HepG2 (cell line): ENCODE results near the gene CPED1. TPM values are rescaled to one million over a fixed set of nuclear protein-coding genes. Genes with fewer than 3 reads are reported as not detected.

Experiments used
- ATAC-seq: fragments of 200-7000 bp; cut with Tn5 transposase; 3 replicates; pipeline ENCODE4 v1.9.1; 2020; ENCODE audit warnings: mild to moderate bottlenecking, moderate library complexity
- BruUV-seq: library from RNA; stranded (reverse); fragments of 400-500 nt; replicated peaks from 2 replicates; lab custom pipeline; 2021; lab: Mats Ljungman, UMichigan
- CTCF ChIA-PET: fragments of 300-600 bp; formaldehyde crosslinking; extraction: SDS; loops from one replicate; lab custom pipeline; 2021; ENCODE audit warnings: low total read pairs, inconsistent platforms, low intra/inter-chr PET ratio; lab: Yijun Ruan, JAX
- POLR2A ChIA-PET: fragments of 350-600 bp; sonication (Branson Sonifier 250); formaldehyde crosslinking; loops from one replicate; lab custom pipeline; 2020; ENCODE audit warnings: antibody characterized with exemption, inconsistent platforms; lab: Yijun Ruan, JAX
- DNase-seq: peaks from one replicate; pipeline ENCODE4 v3.0.0-alpha.2; 2015; ENCODE audit warnings: low spot score
- FAIRE-seq: peaks from 3 replicates; lab custom pipeline; 2011; peaks lifted over from hg19 to GRCh38; lab: Jason Lieb, UNC
- H2AFZ ChIP-seq: one replicate; pipeline ENCODE4 v1.6.1; 2011; ENCODE audit warnings: low read length, inconsistent platforms
- H3K27ac ChIP-seq: fragments of 300-600 bp; 3 replicates; pipeline ENCODE4 v1.8.0; 2011; ENCODE audit warnings: mixed run types, mild to moderate bottlenecking, mixed read lengths, low read length, inconsistent platforms; ENCODE audit not compliant: insufficient read depth; ENCODE audit errors: extremely low read length
- H3K27me3 ChIP-seq, 2 experiments: fragments of 200-600 bp in 1 of 2; 2 replicates in 1 of 2; 3 replicates in 1 of 2; pipeline versions ENCODE4 v1.6.0 to v1.8.0; 2011; ENCODE audit warnings: low read length in 2 of 2, mild to moderate bottlenecking in 2 of 2, moderate library complexity in 2 of 2, inconsistent platforms in 1 of 2; ENCODE audit not compliant: insufficient read depth in 2 of 2, control insufficient read depth in 1 of 2
- H3K36me3 ChIP-seq, 2 experiments: fragments of 200-600 bp in 1 of 2; replicated peaks in 1 of 2; 2 replicates in 1 of 2; 3 replicates in 1 of 2; pipeline versions ENCODE4 v1.5.1 to v1.8.0; 2011; ENCODE audit warnings: low read length in 2 of 2, inconsistent platforms in 1 of 2; ENCODE audit not compliant: insufficient read depth in 2 of 2, control insufficient read depth in 1 of 2
- H3K4me1 ChIP-seq: 2 replicates; pipeline ENCODE4 v1.5.1; 2012; ENCODE audit warnings: low read length, inconsistent platforms; ENCODE audit not compliant: insufficient read depth
- H3K4me2 ChIP-seq: 2 replicates; pipeline ENCODE4 v1.6.0; 2011; ENCODE audit warnings: low read depth, low read length, inconsistent platforms
- H3K4me3 ChIP-seq, 3 experiments: fragments of 200-600 bp in 1 of 3; sonication (generic), shearing (Covaris generic) in 1 of 3; replicated peaks in 1 of 3; 2 replicates each; pipeline ENCODE4 v1.5.1; 2011 to 2016; ENCODE audit warnings: low read length in 3 of 3, inconsistent platforms in 2 of 3, low read depth in 2 of 3, mild to moderate bottlenecking in 2 of 3, control low read depth in 1 of 3, mixed read lengths in 1 of 3; ENCODE audit not compliant: insufficient read depth in 1 of 3
- H3K79me2 ChIP-seq: one replicate; pipeline ENCODE4 v1.6.1; 2011; ENCODE audit warnings: low read length, inconsistent platforms; ENCODE audit not compliant: insufficient read depth
- H3K9ac ChIP-seq: 2 replicates; pipeline ENCODE4 v1.6.0; 2011; ENCODE audit warnings: mild to moderate bottlenecking, low read depth, low read length, inconsistent platforms; ENCODE audit not compliant: insufficient read depth
- H3K9me3 ChIP-seq: 2 replicates; pipeline ENCODE4 v1.5.1; 2012; ENCODE audit warnings: mild to moderate bottlenecking, low read length
- H4K20me1 ChIP-seq: 2 replicates; pipeline ENCODE4 v1.6.0; 2011; ENCODE audit warnings: inconsistent platforms, mild to moderate bottlenecking, low read length, moderate library complexity; ENCODE audit not compliant: insufficient read depth
- MEF2D ChIP-seq: sonication (generic); formaldehyde crosslinking; IDR thresholded peaks from 2 replicates; pipeline ENCODE4 v1.5.1; 2020; ENCODE audit warnings: mild to moderate bottlenecking, missing genetic modification reagents
- YEATS2 ChIP-seq: sonication (generic); formaldehyde crosslinking; IDR thresholded peaks from 2 replicates; pipeline ENCODE4 v1.4.0; 2020; ENCODE audit warnings: missing genetic modification reagents, borderline replicate concordance
- ZFP41 ChIP-seq: sonication (generic); formaldehyde crosslinking; IDR thresholded peaks from 2 replicates; pipeline ENCODE4 v1.4.0; 2020; ENCODE audit warnings: mild to moderate bottlenecking, missing genetic modification reagents, borderline replicate concordance
- ZNF383 ChIP-seq: sonication (generic); formaldehyde crosslinking; IDR thresholded peaks from 2 replicates; pipeline ENCODE4 v1.4.0; 2020; ENCODE audit warnings: missing genetic modification reagents, mild to moderate bottlenecking, borderline replicate concordance
- WGBS: methylation state at CpG from one replicate; pipeline ENCODE4 v1.1.6; 2017; ENCODE audit warnings: low lambda C conversion rate; 5-methylcytosine and 5-hydroxymethylcytosine counted together
- in situ Hi-C: cut with HindIII; loops from 2 replicates; pipeline ENCODE4 v1.10.0; 2017; ENCODE audit warnings: low pct_unique_long_range_greater_than_20kb; ENCODE audit not compliant: extremely low pct_ligation_motif_present
- intact Hi-C: fragments of 100-400 bp; cut with micrococcal nuclease; formaldehyde crosslinking; loops from one replicate; pipeline ENCODE4 v1.10.0; 2022; ENCODE audit not compliant: unreplicated experiment
- polyA plus RNA-seq, 8 experiments: library from polyadenylated mRNA; depleted of rRNA in 3 of 8; stranded (reverse) in 7 of 8; unstranded in 1 of 8; fragments of >200 nt; fragmentation: Illumina TruSeq in 4 of 8; extraction: Trizol in 4 of 8; gene quantifications; 2 replicates each; pipeline versions ENCODE4 v1.2.1 to v1.2.3, GENCODE V29; 2011 to 2016; ENCODE audit warnings: low read depth in 4 of 8, missing spikeins in 1 of 8, mixed read lengths in 1 of 8; ENCODE audit not compliant: insufficient read depth in 1 of 8
- total RNA-seq, 5 experiments: library from RNA; depleted of rRNA; stranded (reverse); fragments of >200 nt; fragmentation: Illumina TruSeq; extraction: Trizol; gene quantifications; 2 replicates each; pipeline ENCODE4 v1.2.3, GENCODE V29; 2016; ENCODE audit warnings: low read depth in 1 of 5
- TF ChIP-seq, protein P1 (sequence below): sonication (generic); formaldehyde crosslinking; IDR thresholded peaks from 2 replicates; pipeline ENCODE4 v1.4.0; 2020; ENCODE audit warnings: mild to moderate bottlenecking, missing genetic modification reagents, borderline replicate concordance
- TF ChIP-seq, protein P2 (sequence below): sonication (generic); formaldehyde crosslinking; IDR thresholded peaks from 2 replicates; pipeline ENCODE4 v1.4.0; 2020; ENCODE audit warnings: missing genetic modification reagents, borderline replicate concordance
- TF ChIP-seq, protein P3 (sequence below): sonication (generic); formaldehyde crosslinking; IDR thresholded peaks from 2 replicates; pipeline ENCODE4 v1.8.1; 2023; ENCODE audit warnings: missing genetic modification reagents, mild to moderate bottlenecking, borderline replicate concordance
- TF ChIP-seq, protein P4 (sequence below): fragments of 450-650 bp; IDR thresholded peaks from 2 replicates; pipeline ENCODE4 v1.6.1; 2016
- TF ChIP-seq, protein P5 (sequence below): sonication (generic); formaldehyde crosslinking; IDR thresholded peaks from 2 replicates; pipeline ENCODE4 v1.5.0; 2020; ENCODE audit warnings: missing genetic modification reagents, mild to moderate bottlenecking, borderline replicate concordance

The CPED1 gene
- total and polyA plus RNA-seq, 2 of the 13 experiments (the other 11 are each of a cell fraction or from before 2014, with no cell fraction given): 11.5 to 27.0 TPM

DNA sequence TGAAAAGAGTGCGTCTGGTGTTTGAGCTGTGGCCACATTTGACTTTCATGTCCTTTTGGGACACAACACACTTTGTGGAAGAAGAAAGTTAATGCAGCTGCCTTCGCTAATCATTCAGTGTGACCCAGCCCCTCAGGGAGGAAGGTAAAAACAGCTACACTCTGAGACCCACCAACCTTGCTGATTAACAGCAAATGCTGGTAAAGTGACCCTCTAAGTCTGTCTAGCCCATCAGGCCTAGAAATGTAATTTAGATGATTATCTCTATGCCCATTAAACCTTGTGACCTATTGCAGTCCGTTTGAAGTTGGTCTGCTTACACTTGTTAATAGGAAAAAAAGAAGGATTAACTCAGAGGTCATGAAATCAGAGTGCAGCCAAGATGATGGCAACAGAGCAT lies 178.4 kb downstream of the CPED1 start (continued):
- TF ChIP-seq, protein P1, sequence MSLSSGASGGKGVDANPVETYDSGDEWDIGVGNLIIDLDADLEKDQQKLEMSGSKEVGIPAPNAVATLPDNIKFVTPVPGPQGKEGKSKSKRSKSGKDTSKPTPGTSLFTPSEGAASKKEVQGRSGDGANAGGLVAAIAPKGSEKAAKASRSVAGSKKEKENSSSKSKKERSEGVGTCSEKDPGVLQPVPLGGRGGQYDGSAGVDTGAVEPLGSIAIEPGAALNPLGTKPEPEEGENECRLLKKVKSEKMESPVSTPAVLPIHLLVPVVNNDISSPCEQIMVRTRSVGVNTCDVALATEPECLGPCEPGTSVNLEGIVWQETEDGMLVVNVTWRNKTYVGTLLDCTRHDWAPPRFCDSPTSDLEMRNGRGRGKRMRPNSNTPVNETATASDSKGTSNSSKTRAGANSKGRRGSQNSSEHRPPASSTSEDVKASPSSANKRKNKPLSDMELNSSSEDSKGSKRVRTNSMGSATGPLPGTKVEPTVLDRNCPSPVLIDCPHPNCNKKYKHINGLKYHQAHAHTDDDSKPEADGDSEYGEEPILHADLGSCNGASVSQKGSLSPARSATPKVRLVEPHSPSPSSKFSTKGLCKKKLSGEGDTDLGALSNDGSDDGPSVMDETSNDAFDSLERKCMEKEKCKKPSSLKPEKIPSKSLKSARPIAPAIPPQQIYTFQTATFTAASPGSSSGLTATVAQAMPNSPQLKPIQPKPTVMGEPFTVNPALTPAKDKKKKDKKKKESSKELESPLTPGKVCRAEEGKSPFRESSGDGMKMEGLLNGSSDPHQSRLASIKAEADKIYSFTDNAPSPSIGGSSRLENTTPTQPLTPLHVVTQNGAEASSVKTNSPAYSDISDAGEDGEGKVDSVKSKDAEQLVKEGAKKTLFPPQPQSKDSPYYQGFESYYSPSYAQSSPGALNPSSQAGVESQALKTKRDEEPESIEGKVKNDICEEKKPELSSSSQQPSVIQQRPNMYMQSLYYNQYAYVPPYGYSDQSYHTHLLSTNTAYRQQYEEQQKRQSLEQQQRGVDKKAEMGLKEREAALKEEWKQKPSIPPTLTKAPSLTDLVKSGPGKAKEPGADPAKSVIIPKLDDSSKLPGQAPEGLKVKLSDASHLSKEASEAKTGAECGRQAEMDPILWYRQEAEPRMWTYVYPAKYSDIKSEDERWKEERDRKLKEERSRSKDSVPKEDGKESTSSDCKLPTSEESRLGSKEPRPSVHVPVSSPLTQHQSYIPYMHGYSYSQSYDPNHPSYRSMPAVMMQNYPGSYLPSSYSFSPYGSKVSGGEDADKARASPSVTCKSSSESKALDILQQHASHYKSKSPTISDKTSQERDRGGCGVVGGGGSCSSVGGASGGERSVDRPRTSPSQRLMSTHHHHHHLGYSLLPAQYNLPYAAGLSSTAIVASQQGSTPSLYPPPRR: no peak
- TF ChIP-seq MEF2D (CRISPR knock-in tag): no peak

DNA sequence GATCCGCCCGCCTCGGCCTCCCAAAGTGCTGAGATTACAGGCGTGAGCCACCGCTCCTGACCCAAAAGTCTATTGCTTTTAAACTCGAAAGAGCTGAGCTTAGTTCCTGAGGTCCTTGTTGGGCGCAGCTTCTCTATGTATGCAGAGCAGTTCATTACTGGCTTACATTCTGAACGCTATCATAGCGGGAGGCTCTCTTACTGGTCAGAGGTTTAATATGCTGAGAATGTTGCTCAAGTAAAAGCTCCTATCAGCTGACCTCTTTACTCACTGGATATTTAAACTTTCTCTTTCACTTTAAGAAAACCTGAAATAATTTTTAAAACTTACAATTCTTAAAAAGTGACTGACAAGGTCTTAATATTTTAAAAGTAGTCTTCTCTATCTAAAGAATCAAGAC lies 179.5 kb downstream of the CPED1 start:
- Histone ChIP-seq H3K27me3 (no peaks in the 10 kb centered on the region), H3K79me2 (no peaks in the 10 kb centered on the region), H4K20me1 (no peaks in the 10 kb centered on the region), H3K9ac (no peak overlapping the region), H3K36me3 (no peaks in the 10 kb centered on the region), H3K27ac (no peak overlapping the region), H3K9me3 (no peaks in the 10 kb centered on the region), H3K4me3 (no peak overlapping the region), H3K4me2 (no peak overlapping the region), H3K4me1 (no peaks in the 10 kb centered on the region), H2AFZ (no peak overlapping the region)
- no TSS peak for BruUV-seq
- WGBS: 86% methylated on average over 9 of the region's 9 CpGs
- in situ Hi-C loops: no loop called here
- FAIRE-seq: no peak
- ChIA-PET CTCF (no interaction called here), POLR2A (no interaction called here)
- intact Hi-C loops: no loop called here
- no peak for DNase-seq
- ATAC-seq: no peak
- TF ChIP-seq, protein P2, sequence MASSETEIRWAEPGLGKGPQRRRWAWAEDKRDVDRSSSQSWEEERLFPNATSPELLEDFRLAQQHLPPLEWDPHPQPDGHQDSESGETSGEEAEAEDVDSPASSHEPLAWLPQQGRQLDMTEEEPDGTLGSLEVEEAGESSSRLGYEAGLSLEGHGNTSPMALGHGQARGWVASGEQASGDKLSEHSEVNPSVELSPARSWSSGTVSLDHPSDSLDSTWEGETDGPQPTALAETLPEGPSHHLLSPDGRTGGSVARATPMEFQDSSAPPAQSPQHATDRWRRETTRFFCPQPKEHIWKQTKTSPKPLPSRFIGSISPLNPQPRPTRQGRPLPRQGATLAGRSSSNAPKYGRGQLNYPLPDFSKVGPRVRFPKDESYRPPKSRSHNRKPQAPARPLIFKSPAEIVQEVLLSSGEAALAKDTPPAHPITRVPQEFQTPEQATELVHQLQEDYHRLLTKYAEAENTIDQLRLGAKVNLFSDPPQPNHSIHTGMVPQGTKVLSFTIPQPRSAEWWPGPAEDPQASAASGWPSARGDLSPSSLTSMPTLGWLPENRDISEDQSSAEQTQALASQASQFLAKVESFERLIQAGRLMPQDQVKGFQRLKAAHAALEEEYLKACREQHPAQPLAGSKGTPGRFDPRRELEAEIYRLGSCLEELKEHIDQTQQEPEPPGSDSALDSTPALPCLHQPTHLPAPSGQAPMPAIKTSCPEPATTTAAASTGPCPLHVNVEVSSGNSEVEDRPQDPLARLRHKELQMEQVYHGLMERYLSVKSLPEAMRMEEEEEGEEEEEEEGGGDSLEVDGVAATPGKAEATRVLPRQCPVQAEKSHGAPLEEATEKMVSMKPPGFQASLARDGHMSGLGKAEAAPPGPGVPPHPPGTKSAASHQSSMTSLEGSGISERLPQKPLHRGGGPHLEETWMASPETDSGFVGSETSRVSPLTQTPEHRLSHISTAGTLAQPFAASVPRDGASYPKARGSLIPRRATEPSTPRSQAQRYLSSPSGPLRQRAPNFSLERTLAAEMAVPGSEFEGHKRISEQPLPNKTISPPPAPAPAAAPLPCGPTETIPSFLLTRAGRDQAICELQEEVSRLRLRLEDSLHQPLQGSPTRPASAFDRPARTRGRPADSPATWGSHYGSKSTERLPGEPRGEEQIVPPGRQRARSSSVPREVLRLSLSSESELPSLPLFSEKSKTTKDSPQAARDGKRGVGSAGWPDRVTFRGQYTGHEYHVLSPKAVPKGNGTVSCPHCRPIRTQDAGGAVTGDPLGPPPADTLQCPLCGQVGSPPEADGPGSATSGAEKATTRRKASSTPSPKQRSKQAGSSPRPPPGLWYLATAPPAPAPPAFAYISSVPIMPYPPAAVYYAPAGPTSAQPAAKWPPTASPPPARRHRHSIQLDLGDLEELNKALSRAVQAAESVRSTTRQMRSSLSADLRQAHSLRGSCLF (CRISPR knock-in tag): no peak
- TF ChIP-seq, protein P3, sequence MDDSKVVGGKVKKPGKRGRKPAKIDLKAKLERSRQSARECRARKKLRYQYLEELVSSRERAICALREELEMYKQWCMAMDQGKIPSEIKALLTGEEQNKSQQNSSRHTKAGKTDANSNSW (CRISPR knock-in tag): no peak
- TF ChIP-seq ZFP41 (CRISPR knock-in tag) (no peak), YEATS2 (no peak), ZNF383 (CRISPR knock-in tag) (no peak)
- TF ChIP-seq, protein P4, sequence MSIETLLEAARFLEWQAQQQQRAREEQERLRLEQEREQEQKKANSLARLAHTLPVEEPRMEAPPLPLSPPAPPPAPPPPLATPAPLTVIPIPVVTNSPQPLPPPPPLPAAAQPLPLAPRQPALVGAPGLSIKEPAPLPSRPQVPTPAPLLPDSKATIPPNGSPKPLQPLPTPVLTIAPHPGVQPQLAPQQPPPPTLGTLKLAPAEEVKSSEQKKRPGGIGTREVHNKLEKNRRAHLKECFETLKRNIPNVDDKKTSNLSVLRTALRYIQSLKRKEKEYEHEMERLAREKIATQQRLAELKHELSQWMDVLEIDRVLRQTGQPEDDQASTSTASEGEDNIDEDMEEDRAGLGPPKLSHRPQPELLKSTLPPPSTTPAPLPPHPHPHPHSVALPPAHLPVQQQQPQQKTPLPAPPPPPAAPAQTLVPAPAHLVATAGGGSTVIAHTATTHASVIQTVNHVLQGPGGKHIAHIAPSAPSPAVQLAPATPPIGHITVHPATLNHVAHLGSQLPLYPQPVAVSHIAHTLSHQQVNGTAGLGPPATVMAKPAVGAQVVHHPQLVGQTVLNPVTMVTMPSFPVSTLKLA: no peak
- TF ChIP-seq, protein P5, sequence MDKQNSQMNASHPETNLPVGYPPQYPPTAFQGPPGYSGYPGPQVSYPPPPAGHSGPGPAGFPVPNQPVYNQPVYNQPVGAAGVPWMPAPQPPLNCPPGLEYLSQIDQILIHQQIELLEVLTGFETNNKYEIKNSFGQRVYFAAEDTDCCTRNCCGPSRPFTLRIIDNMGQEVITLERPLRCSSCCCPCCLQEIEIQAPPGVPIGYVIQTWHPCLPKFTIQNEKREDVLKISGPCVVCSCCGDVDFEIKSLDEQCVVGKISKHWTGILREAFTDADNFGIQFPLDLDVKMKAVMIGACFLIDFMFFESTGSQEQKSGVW (CRISPR knock-in tag): no peak
